Stimulated activated CD8-positive, alpha-beta memory T cell treated with anti-CD3 and anti-CD28 coated beads, Interleukin-12 subunit alpha, Interleukin-12 subunit beta, amount 100 ng/mL, for 24 hours (primary cell): Measurements from ENCODE around the gene MBNL2.
"Not testable (repeated sequence)": the region's sequence is repeated elsewhere in the genome, so short reads cannot be mapped to it uniquely, and the experiment has no call there.

Source experiments
- DNase-seq: peaks from one replicate; pipeline ENCODE4 v3.0.0-alpha.2; 2020; ENCODE audit errors: extremely low read depth

MBNL2 gene

GRCh38 chr13:97347255-97347932 lies 125.3 kb downstream of the MBNL2 start:
- no peak for DNase-seq

- no peak for DNase-seq
Observed at GRCh38 chr13:97348569-97349100, 126.5 kb downstream of the MBNL2 start.

GRCh38 chr13:97352012-97352411 lies 129.9 kb downstream of the MBNL2 start:
- not testable (repeated sequence) for DNase-seq

- no peak for DNase-seq
Observed at GRCh38 chr13:97352815-97353214, 130.7 kb downstream of the MBNL2 start.

GRCh38 chr13:97353927-97354675 lies 132.0 kb downstream of the MBNL2 start:
- DNase-seq: no peak

- DNase-seq: no peak
Observed at GRCh38 chr13:97354808-97355207, 132.7 kb downstream of the MBNL2 start.

- no peak for DNase-seq
Observed at GRCh38 chr13:97356592-97356991, 134.5 kb downstream of the MBNL2 start.

- peak; percentile 17 for DNase-seq
Observed at GRCh38 chr13:97359181-97360057, 137.3 kb downstream of the MBNL2 start.

- DNase-seq: no peak
Observed at GRCh38 chr13:97360610-97361009, 138.5 kb downstream of the MBNL2 start.

GRCh38 chr13:97364031-97364430 lies 141.9 kb downstream of the MBNL2 start:
- no peak for DNase-seq

GRCh38 chr13:97364827-97365226 lies 142.7 kb downstream of the MBNL2 start:
- DNase-seq: no peak

GRCh38 chr13:97366172-97366688 lies 144.1 kb downstream of the MBNL2 start:
- DNase-seq: no peak

GRCh38 chr13:97367016-97367822 lies 145.1 kb downstream of the MBNL2 start:
- no peak for DNase-seq

- no peak for DNase-seq
Observed at GRCh38 chr13:97369261-97369893, 147.2 kb downstream of the MBNL2 start.

- no peak for DNase-seq
Observed at GRCh38 chr13:97371486-97372109, 149.5 kb downstream of the MBNL2 start.

- no peak for DNase-seq
Observed at GRCh38 chr13:97372936-97373335, 150.8 kb downstream of the MBNL2 start.

GRCh38 chr13:97373787-97374186 lies 151.7 kb downstream of the MBNL2 start:
- DNase-seq: no peak

- no peak for DNase-seq
Observed at GRCh38 chr13:97376981-97377380, 154.8 kb downstream of the MBNL2 start.

GRCh38 chr13:97379386-97379785 lies 157.3 kb downstream of the MBNL2 start:
- no peak for DNase-seq

GRCh38 chr13:97380696-97381095 lies 158.6 kb downstream of the MBNL2 start:
- DNase-seq: no peak
